A172 (cell line): ENCODE data around the gene SPATA6L. TPM values are rescaled to one million over a fixed set of nuclear protein-coding genes. Genes with fewer than 3 reads are reported as not detected.
A peak's percentile ranks its signal among the peaks of the same experiment; 100 is the strongest.
"Not testable (repeated sequence)": the region's sequence is repeated elsewhere in the genome, so short reads cannot be mapped to it uniquely, and the experiment has no call there.

ENCODE experiments used
- DNase-seq: peaks from one replicate; pipeline ENCODE4 v3.0.0-alpha.2; 2015; ENCODE audit warnings: low spot score
- total RNA-seq: library from RNA; depleted of rRNA; stranded (reverse); fragments of >200 nt; shearing (Covaris generic); gene quantifications from 2 replicates; pipeline ENCODE4 v1.2.3, GENCODE V29; 2014

SPATA6L gene
- total RNA-seq, 1 experiment from 2014 or later, result not detected

DNA sequence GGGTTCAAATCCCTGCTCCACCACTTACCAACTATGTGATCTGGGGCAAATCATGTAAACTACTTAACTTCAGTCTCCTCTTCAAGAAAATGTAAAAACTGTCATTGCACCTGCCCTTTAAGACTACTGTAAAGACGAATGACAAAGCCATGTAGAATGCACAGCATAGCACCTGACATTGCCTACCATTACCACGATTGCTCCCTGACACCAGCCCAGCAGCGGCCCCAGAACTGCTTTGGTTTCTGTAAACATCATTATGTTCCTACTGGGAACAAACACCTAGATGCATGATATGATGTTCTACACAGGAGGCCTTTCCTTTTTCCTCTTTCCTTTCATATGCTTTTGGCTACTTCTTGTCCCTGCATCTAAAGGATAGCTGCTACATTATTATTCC is 27.3 kb downstream of the SPATA6L start:
- DNase-seq, result no peak

DNA sequence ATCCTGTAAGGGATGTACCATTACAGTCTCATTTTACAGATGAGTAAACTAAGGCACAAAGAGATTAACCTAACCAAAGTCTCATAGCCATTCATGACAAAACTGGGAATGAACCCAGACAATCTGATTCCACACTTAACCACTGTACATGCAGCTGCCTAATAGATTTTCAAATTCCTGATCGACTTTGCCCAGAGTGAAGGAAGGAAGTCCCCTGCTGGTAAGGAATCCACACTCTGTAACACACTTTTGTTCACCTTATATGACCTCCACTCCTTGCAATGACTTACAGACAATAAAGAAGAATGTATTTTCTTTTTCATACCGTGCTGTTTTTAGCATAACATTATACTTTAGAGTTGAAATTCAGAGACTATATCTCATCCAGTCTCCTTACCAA is 35.4 kb downstream of the SPATA6L start:
- DNase-seq, result no peak

DNA sequence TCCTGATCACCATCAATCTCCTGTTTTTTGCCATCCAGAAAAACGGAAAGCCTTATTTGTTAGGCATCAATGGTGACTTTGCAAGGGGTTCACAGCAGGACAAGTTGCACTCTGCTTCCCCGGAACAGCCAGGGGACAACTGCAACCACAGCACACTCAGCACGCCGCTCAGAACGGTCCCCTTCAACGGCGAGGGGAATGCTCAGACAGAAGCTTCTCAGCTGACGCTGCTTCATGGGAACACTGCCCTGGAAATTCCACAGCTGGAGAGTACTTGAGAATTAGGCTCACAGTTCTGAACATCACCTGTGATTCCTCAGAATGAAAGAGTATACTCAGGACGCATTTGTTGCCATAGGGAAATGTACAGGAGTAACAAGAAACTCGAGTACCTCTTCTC is 44.3 kb downstream of the SPATA6L start:
- no peak for DNase-seq

DNA sequence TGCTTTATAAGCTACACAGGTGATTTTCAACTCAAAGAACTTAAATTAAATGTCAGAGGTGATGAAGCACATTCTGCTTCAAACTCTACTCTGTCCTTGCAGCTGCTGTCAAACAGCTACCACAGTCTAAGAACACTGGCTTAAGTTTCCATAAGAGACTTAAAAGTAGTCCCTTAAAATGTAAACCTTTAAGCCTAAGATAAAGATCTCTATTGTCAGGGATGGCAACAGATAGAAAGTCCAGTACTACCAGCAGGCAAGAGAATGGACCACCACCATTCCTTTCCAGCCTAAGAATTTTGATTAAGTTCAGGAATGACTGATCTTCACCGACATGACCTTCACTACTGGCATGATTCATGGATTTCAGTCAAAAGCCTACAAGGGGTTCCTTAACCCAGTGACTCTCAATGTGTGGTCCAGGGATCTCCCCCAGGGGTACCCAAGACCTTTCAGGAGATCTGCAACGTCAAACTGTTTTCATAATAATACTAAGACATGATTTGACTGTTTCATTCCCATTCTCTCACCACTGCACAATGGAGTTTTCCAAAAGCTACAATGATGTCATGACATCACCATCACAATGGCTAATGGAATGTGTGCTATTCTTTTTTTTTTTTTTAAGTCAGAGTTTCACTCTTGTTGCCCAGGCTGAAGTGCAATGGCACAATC is 45.3 kb downstream of the SPATA6L start:
- DNase-seq, result no peak

DNA sequence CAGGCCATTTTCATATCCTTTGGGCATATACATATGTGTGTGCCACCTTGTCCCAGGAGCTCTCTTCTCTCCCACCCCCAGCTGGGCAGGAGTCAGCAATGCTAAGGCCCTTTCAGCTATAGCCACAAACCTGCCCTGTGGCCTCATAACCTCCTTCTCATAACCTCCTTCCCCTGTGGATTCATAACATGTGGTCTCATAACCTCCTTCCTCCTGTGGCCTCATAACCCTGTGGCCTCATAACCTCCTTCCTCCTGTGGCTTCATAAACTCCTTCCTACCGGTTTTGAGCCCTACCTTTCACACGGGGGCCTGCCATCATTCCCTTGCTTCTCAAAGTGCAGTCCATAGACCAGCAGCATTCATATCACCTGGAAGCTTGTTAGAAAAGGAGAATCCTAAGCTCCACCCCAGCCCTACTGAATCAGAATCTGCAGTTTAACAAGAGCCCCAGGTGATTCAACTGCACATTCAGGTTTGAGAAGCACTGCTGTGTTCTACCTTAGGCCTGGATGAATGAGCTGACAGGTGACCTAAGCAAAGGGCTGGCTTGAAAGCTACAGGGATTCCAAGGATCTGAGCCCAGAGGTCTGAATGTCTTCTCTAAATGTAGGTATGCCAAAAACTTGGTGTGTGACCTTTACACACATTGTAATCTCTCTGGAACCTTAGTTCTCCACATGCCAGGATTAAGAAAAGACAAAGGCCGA is 46.1 kb downstream of the SPATA6L start:
- no peak for DNase-seq

DNA sequence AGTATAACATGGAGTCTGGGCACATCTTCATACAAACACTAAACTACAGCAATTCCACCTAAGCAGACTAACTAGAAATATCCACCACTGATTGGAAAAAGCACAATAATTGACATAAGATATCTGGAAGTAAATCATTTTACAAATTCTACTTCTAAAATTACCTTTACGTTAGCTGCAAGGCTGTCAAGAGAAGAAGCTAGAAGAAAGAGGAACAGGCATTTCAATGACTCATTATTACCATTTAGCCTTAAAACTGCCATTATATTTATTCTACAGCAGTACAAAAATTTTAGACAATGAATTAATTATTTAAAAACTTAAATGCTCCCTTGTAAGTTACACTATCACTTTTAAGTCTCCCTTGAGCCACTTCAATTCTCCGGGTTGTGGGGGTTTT is 47.6 kb downstream of the SPATA6L start:
- no peak for DNase-seq

DNA sequence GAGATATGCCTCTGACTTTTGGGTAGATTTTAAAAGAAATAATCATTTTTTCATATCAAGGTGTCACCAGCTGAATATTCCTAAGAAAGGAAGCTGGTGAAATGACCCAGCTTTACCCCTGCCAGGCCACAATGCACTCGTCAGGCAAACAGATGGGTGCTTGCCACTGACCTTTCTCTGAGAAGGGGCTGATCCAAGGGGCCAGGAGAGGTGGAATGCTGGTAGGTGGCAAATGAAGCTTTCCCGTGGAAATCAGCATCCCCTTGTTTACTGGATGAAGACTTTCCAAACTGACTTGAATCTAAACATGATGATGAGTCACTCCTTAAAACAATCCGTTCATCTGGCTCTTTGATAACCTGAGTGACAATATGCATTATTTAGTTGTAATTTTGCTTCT is 48.5 kb downstream of the SPATA6L start:
- no peak for DNase-seq

DNA sequence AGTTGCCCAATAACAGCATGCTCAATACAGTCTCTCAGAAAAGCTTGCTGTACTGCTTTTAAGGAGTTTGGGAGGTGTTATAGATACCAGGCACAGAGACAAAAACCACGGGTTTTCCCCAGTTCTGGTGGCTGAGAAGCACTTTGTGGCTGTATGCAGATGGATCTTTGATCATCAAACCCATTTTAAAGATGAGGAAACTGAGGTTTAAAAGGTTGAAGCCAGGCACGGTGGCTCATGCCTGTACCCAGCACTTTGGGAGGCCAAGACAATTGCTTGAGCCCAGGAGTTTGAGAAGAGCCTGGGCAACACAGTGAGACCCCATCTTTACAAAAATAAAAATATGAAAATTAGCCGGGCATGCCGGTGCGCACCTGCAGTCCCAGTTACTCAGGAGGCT is 50.5 kb downstream of the SPATA6L start:
- no peak for DNase-seq

DNA sequence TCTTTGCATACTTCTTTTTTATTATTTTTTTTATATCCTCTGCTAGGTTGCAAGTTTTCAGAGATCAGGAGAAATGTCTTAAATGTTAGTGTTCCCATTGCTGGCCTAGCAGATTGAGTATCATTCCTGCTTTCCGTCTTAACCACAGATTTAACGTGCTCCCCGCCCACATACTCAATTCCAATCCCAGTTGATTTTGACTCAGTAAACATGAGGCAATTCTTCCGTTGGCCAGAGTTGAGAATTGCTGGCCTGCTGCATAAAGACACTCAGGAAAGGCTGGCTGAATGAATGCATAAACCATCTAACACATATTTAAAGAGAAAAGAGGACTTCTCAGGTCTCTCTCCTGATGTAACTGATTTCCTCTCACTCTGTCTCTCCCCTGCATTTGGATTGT is 51.0 kb downstream of the SPATA6L start:
- no peak for DNase-seq

DNA sequence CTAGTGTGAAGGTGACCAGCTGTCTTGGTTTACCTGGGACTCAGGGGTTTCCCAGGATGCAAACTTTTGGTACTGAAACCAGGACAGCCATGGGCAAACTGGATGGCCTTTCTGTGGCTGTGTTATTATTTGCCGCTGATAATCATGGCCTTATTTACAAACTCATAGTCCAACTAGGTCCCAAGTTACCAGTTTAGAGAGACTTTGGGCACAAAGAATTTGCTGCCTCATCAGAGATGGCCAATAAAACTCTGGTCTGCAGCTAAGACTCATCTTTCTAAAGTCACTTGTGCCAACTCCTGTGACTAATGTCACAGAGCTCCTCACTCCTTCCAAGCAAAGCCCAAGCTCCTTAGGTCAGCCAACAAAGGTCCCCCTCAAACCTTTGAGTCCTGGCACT is 51.7 kb downstream of the SPATA6L start:
- no peak for DNase-seq

DNA sequence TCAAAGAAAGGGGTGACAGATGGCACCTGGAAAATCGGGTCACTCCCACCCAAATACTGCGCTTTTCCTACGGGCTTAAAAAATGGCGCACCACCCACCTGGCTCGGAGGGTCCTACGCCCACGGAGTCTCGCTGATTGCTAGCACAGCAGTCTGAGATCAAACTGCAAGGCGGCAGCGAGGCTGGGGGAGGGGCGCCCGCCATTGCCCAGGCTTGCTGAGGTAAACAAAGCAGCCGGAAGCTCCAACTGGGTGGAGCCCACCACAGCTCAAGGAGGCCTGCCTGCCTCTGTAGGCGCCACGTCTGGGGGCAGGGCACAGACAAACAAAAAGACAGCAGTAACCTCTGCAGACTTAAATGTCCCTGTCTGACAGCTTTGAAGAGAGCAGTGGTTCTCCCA is 60.2 kb downstream of the SPATA6L start:
- DNase-seq, result not testable (repeated sequence)

DNA sequence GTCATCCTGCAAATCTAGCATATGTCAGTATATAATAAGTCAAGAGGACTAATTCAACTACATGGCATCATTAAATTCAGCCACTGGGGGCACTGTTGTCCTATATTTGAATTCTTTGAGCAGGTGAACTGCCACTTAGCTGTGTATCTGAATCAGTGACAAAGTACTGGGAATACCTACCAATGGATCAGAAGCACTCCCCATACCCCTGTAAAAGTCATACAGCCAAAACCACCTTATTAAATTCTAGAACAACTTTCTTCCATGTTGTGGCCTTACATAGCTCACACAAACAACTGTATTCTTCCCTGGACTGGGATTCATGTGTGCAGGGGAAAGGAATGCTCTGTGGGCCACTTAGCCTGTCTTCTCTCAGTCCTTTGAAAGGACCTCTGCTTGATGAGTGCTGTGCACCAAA is 61.6 kb downstream of the SPATA6L start:
- peak; percentile 66 for DNase-seq

DNA sequence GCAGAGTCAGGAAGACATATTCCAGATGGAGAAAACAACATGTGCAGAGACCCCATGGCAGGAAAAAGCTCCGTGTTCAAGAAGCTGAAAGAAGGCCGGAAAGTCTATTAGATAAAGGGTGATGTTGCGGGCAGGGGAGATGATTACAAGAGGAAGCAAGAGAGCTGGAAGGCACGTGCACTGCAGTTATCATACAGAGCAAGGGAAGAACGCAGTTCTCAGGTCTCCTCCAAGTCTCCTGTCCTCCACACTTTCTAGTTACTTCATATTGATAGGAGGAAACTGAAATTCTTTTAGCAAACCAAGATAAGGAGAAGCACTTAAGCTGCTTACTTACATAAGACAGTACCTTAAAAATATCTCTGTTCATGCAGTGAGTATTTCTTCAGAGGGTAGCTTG is 62.5 kb downstream of the SPATA6L start:
- DNase-seq, result no peak

DNA sequence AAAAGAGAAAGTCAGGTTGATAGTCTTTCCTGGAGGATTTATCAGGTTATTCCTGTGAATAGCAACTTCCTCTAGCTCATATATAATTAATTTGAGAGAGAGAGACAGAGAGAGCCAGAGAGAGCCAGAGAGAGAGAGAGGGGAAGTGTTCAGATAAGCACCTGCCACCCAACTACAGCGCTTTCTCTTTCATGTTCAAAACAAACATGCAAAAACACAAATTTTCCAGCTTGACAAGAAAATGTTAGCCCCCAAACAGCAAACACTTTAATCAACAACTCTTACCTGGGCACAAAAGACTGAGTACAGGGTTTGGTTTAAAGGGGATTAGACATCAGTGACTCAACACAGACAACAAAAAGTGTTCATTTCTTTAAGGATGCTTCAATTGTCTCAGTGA is 65.9 kb downstream of the SPATA6L start:
- no peak for DNase-seq

DNA sequence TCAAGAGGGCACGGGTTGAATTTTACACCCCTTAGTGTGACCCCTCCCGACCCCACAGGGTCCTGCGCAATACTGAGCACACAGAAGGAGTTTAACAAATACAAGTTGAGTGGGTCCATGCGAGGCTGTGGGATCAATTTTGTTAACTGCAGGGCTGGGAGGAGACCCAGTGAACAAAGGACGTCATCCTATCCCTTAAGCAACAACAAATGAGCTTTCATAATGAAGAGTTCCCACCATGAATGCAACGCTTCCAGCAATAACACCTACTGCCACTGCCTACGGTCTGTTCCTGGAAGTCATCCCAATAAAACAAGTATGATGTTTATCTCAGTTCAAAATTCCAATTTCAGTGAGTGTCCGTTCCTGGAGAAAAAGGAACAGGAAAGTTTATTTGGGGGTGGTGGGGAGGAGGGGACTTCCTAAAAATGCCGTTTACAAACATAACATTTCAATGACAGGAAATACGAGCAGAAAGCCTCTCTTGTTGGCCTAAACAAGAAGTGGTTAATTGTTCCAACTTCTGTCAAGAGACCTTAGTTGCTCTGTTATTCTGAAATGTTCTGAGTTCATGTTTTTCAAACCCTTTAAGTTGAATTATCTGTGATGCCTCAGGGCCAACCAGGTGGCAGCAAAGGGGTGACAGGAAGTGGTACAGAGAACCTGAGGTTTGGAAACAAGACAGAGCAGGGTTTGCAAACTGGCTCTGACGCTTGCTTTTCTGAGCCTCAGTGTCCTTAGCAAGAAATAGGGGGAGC is 69.9 kb downstream of the SPATA6L start:
- DNase-seq, result no peak

DNA sequence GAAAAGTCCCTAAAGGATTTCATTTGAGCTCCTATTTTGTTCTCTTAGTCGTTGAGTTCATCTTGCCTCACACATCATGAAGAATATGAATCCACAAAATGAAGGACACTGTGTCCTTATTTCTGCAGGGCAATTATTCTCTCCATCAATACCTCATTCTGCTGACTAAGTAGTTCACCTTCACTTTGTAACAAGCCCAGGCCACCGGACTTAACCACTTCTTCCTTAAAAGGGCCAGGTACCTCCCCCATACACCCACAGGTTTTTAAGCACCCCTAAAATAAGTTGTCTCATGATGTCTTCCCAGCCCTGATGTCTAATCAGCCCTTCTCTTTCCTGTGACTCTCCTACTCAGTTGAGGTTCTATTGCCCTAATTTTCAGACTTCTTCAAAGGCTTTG is 71.3 kb downstream of the SPATA6L start:
- no peak for DNase-seq

DNA sequence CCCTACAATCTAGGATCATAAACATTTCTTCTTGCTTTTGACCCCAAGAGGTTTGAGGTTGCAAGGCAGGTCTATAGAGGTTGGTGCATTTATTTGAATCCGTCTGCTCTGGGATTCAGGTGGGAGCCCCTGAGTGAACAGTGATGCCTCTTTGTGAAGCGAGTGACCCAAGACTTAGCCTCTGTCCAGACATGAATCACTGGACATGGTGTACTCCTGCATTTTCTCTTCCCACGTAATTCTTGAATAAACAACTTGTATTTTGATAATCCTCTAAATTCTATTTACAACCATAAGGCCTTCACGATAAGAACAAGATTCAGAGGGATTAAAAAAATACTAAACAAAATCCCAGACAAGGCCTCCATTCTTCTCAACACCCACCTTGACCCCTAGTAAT is 71.7 kb downstream of the SPATA6L start:
- no peak for DNase-seq

DNA sequence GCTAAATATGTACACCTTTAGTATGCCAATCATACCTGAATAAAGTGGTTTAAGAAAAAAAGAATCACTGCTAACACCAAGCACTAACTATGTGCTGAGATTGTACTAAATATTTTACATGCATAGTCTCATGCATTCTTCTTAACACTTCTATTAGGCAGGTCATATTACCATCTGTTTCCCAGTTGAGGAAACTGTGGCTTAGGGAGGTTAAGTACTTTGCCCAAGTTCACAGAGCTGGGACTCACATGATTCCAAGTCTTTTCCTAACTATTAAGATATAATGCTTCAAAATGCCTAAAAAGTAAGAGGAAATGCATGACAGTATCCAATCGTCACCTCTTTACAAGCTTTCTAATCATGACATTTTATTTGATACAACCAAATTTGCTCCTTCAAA is 73.4 kb downstream of the SPATA6L start:
- no peak for DNase-seq

DNA sequence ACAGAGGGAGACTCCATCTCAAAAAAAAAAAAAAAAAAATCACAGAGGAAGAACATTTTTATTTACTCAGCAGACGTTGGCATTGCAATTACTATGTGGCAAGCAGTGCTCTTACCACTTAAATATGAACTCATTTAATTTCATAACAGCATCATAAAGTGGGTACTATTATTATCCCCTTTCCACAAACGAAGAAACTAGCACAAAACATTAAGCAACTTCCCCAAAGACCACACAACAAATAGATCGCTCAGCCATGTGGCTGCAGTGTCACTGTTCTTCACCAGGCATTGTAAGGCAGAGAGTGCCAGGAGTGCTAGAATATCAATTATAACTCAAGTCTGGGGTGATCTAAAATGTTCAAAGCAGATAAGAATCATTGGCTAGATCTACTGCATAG is 74.0 kb downstream of the SPATA6L start:
- no peak for DNase-seq

DNA sequence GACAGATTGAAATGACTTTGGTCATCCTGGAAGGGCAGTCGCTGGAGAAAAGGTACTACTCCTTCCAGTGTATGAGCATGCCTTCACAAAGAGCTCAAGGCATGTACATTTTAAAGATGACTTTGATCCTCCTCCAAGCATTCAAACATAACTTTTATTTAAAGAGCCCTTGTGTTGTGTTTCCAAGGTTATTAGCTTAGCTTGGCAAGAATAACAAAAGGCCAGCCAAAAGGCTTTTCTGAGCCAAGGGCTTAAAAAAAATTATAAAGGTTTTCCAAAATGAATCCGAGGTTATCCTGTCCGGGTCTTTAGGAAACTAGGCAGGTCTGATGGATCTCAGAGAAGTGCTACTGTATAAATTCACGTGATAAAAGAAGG is 75.2 kb downstream of the SPATA6L start:
- DNase-seq, result no peak

DNA sequence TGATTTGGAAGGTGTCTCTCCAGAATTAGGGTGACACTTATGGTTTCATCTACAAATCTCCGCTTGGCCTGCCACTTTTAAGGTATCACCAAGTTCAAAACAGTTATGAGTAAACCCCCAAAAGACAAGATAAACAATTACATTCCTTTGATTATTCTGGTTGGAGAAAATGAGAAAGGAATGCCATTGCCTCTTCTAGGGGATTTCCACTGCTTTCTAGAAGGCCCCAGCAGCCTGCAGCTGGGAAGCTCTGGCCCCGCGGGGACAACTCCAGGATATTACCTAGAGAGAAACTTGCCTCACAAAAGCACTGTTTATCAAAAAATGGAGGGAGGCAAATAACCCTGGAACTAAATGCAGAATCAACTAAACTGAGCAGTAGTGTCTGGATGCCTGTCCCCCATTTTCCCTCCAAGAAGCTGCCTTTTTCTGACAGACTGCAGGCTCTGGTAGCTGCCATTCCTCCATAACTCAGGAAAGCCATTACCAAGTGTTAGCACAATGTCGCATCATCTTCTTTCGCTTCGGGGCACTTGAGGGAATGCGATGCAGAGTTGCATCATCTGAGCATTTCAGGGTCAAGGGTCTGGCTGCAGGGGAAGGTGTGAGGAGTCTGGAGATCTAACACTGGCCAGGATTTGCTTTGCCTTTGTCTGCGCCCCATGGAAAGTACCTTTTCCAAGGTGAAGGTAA is 75.7 kb downstream of the SPATA6L start:
- DNase-seq, result peak; percentile 5

DNA sequence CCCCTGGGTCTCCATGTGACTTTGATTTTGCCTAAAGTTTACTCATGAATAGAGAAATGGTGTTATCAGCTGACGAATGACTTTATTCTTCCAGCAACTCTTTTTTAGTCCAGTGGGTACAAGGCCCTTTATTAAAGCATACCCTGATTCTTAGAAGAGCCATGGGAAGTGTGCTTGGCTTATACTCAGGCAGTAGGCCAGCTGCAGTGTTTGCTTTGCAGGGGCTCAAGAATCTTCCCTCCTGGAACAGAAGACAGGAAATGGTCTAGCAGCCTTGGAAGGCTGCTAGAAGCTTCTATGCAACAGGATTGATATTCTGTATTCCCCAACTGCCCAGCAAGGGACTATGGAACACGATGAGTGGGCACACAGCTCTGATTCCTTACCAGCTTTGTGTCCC is 77.6 kb downstream of the SPATA6L start:
- DNase-seq, result no peak
